Upper lobe of right lung (tissue), 1 donor: ENCODE measurements around the gene TACC2. TPM values are rescaled to one million over a fixed set of nuclear protein-coding genes. Genes with fewer than 3 reads are reported as not detected.
A peak's percentile ranks its signal among the peaks of the same experiment; 100 is the strongest.

Experiments
- ATAC-seq: fragments of 200-7000 bp; cut with Tn5 transposase; one replicate; pipeline ENCODE4 v1.9.1; 2020; ENCODE audit warnings: mild to moderate bottlenecking, moderate library complexity
- DNase-seq: peaks from one replicate; pipeline ENCODE4 v3.0.0-alpha.2; 2020
- H3K27ac ChIP-seq: fragments of 200-600 bp; one replicate; pipeline ENCODE4 v1.8.0; 2022
- H3K27me3 ChIP-seq: fragments of 200-600 bp; one replicate; pipeline ENCODE4 v1.8.0; 2022; ENCODE audit warnings: mild to moderate bottlenecking
- H3K36me3 ChIP-seq: fragments of 200-600 bp; one replicate; pipeline ENCODE4 v1.8.0; 2022
- H3K4me1 ChIP-seq: fragments of 200-600 bp; one replicate; pipeline ENCODE4 v1.8.0; 2022
- H3K4me3 ChIP-seq: fragments of 200-600 bp; one replicate; pipeline ENCODE4 v1.8.0; 2022; ENCODE audit warnings: mild to moderate bottlenecking
- H3K9me3 ChIP-seq: fragments of 200-600 bp; one replicate; pipeline ENCODE4 v1.8.0; 2022
- intact Hi-C: fragments of 100-400 bp; cut with DNase I; formaldehyde crosslinking; loops from one replicate; pipeline ENCODE4 v1.11.0; 2022
- total RNA-seq: library from RNA; stranded (reverse); fragmentation: NEBNext Ultra II Directional; extraction: Animal tissue kit (Norgen Biotek cat#: 25700); gene quantifications from one replicate; pipeline ENCODE4 v1.2.1, GENCODE V29; 2021
- TF ChIP-seq, protein P1 (sequence below): fragments of 200-600 bp; IDR thresholded peaks from one replicate; pipeline ENCODE4 v1.8.0; 2022; ENCODE audit warnings: antibody characterized with exemption
- donor health status: DM: no; HTN: yes; CAD: no; lungs with severe emphysema.

Gene TACC2
- total RNA-seq, 1 donor from 2014 or later: 236 TPM

DNA sequence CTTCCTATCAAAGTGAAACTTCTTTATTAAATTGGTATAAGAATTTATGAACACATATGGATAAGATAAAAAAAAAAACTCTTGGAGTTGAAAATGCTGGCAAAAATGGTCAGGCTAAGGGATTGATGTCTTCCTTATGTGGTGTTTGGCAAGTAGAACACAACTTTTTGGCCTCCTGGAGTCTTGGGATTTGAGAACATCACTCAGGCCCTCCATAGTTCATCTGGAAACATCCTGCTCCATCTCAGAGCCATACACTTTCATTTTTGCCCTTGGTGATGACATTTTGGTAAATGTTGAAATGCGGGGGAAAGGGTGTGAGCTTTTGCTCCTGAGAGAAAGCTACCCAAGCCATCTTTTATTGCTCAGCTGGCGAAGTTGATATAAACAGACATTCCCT lies 254.6 kb downstream of the TACC2 start:
- no peak for DNase-seq
- H3K36me3 ChIP-seq: peaks cover 86% of the 10 kb centered on the region

DNA sequence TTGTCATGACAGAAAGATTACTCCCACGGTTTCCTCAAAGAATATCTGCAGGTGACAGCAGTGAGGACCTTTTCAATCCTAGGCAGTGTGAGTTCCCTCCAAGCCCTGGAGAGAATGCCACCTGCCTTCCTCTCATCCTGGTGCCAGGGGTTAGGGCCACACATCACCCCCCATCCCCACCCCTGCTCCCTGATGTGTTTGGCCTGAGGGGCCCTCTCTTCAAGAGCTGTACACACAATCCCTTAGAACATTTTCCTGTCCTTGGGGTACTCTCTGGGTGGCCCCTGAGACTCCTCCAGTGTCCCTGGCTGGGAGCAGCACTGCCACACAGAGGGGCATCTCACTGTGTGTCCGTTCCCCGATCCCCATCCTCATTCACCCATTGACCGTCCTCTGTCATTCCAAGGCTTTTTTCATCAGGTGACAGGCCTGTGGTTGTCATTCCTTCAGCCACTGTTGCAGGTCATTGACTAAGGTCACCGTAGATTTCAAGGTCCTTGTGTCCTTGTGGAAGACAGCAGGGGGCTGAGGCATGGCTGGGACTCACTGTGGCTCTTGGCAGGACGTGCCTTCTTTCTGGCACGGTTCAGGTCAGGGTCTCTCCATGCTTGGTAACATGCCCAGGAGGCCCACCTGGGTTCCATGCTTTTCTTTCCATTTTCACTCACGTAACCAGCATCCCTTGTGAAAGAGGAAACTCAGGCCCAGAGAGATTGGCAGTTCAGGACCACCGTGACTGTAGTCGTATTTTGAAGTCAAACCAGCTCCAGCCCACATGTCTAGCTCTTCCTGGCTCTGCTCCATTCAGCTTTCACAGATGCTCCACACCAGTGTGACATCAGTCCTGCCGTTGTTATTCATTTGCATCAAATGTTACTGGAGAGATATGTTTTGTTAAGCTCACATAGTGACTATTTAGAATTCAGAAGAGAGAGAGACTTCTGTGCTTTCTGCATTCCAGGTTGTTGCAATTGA lies 255.3 kb downstream of the TACC2 start:
- TF ChIP-seq, protein P1, sequence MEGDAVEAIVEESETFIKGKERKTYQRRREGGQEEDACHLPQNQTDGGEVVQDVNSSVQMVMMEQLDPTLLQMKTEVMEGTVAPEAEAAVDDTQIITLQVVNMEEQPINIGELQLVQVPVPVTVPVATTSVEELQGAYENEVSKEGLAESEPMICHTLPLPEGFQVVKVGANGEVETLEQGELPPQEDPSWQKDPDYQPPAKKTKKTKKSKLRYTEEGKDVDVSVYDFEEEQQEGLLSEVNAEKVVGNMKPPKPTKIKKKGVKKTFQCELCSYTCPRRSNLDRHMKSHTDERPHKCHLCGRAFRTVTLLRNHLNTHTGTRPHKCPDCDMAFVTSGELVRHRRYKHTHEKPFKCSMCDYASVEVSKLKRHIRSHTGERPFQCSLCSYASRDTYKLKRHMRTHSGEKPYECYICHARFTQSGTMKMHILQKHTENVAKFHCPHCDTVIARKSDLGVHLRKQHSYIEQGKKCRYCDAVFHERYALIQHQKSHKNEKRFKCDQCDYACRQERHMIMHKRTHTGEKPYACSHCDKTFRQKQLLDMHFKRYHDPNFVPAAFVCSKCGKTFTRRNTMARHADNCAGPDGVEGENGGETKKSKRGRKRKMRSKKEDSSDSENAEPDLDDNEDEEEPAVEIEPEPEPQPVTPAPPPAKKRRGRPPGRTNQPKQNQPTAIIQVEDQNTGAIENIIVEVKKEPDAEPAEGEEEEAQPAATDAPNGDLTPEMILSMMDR: no peak
- Histone ChIP-seq H3K9me3 (no peaks in the 10 kb centered on the region), H3K27ac (no peak overlapping the region), H3K36me3 (peaks cover 86% of the 10 kb centered on the region), H3K27me3 (no peaks in the 10 kb centered on the region), H3K4me3 (no peak overlapping the region), H3K4me1 (no peaks in the 10 kb centered on the region)
- DNase-seq: no peak
- no peak for ATAC-seq
- intact Hi-C loops: no loop called here

More for the DNA sequence above, 254.6 kb downstream of the TACC2 start:
- no peaks in the 10 kb centered on the region for H3K9me3 ChIP-seq
- H3K27ac ChIP-seq: no peak overlapping the region
- no peak overlapping the region for H3K4me3 ChIP-seq
- TF ChIP-seq, protein P1: no peak
- H3K27me3 ChIP-seq: no peaks in the 10 kb centered on the region
- no peaks in the 10 kb centered on the region for H3K4me1 ChIP-seq
- ATAC-seq: no peak
- intact Hi-C loops: no loop called here

DNA sequence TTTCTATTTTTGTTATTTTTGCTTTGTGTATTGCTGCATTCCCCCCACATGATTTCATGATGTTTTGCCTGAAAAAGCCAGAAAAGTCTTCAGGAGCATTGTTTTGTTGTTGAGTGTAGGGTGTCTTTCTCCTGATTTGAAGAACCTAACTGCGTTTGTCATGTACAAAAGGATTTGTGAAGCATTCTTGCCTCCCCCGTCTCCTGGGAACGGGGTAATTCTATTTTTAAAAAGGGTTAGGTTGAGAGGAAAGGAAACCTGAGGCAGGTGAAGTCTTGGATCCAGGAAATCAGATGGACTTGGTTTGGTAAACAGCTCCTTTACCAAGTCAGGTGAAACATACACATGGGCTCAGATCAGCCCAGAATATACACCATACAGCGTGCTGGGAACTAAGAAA lies 256.2 kb downstream of the TACC2 start:
- H3K4me3 ChIP-seq: no peak overlapping the region
- no peaks in the 10 kb centered on the region for H3K27me3 ChIP-seq
- no peaks in the 10 kb centered on the region for H3K9me3 ChIP-seq
- DNase-seq (no peak), ATAC-seq (no peak)
- TF ChIP-seq, protein P1: no peak
- intact Hi-C loops: no loop called here
- no peaks in the 10 kb centered on the region for H3K4me1 ChIP-seq
- H3K27ac ChIP-seq: no peak overlapping the region
- H3K36me3 ChIP-seq: peaks cover 83% of the 10 kb centered on the region

DNA sequence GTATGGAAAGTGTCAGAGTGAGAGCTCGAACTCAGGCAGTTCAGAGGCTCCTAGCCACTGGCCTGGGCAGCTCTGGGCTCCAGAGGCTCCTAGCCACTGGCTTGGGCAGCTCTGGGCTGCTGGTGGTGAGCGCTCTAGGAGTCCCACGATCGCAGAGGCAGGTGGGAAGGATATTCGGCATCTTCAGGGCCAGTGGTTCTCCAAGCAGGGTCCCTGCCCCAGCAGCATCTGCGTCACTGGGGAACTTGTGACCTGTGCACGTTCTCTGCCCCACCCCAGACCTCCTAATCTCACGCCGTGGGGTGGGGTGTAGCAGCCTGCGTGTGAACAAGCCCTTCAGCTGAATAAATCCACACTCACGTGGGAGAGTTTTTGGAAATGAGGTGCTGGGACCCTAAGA lies 256.9 kb downstream of the TACC2 start:
- Histone ChIP-seq H3K27ac (no peak overlapping the region), H3K9me3 (no peaks in the 10 kb centered on the region), H3K36me3 (peaks cover 77% of the 10 kb centered on the region), H3K27me3 (no peaks in the 10 kb centered on the region), H3K4me1 (no peaks in the 10 kb centered on the region), H3K4me3 (no peak overlapping the region)
- DNase-seq: no peak
- TF ChIP-seq, protein P1: no peak
- ATAC-seq: no peak
- intact Hi-C loops: no loop called here

DNA sequence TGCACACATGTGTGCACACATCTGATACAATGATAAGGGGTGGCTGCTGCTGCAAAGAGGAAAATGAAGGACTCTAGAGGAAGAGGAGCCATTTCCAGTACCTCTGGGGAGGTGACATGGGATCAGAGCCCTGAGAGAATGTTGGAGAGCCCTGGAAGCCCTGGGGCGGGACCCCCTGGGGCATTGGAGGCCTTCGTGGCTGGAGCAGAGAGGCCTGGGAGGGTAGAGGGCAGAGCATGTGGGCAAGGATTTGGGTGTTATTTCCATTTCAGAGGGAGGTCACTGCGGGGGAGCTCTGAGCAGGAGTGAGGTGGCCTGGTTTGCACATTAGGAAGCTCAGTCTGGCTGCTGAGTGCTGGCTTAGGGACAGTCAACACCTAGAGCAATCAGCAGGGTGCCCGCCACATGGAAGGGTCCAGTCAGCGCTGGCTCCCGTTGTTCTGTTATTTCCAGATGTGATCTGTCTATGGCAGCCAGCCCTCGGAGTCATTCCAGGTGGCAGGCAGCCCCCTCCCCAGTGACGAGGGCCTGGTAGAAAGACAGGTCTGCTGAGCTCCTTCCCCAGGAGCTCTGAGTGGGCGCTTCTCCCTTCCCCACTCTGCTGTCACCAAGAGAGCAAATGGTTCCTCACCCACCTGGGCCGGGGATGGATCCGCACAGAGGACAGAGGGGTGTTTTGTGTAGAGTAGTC lies 258.0 kb downstream of the TACC2 start:
- intact Hi-C loops: no loop called here
- H3K27me3 ChIP-seq: no peaks in the 10 kb centered on the region
- DNase-seq (no peak), ATAC-seq (peak; percentile 2)
- H3K4me3 ChIP-seq: no peak overlapping the region
- TF ChIP-seq, protein P1: no peak
- H3K4me1 ChIP-seq: no peaks in the 10 kb centered on the region
- H3K27ac ChIP-seq: no peak overlapping the region
- H3K36me3 ChIP-seq: peaks cover 77% of the 10 kb centered on the region
- no peaks in the 10 kb centered on the region for H3K9me3 ChIP-seq
